Measurements from ENCODE around the gene C2orf68. TPM values are rescaled to one million over a fixed set of nuclear protein-coding genes. Genes with fewer than 3 reads are reported as not detected.
"Not testable (repeated sequence)": the region's sequence is repeated elsewhere in the genome, so short reads cannot be mapped to it uniquely, and the experiment has no call there.

The C2orf68 gene
- total RNA-seq, 1 experiment from 2014 or later, result 20.1 TPM

DNA sequence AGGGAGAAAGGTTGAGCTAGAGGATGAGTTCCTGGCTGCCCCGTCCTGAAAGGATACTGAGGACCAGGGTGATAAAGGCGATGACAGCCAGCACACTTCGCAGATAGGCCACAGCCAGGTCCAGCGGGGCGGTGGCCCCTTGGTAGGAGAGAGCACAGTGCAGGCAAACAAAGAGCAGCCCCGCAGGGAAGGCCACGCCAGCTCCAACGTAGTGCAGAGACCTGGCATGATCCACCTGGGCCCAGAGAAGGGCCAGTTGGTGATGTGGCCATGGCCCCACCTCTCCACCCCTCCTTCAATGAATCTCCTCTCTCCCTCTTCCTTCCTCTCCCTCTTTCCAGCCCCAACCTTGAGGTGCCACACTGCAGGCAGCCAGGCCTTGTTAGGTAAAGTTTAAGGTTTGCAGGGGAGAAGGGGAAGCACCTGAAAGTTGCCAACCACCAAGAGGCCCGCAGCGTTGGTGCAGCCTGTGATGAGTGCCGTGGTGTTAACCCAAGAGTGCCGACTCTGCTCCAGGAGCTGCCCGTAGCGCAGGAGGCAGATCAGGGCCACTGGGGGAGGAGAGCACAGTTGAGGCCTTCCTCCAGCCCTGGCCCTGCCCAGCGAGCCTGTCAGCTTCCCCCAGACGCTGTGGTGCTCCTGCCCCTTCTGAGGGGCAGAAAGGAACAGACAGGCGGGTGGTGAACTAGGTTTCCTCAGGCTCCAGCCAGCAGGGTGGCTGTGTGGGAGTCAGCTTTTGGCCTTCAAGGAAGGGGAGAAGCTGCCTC lies 12.2 kb downstream of the C2orf68 start:
- DNase-seq (ENCODE audit: low spot score), result no peak

- DNase-seq (ENCODE audit: low spot score), result no peak
Measured at GRCh38 chr2:85598594-85599340, 13.1 kb downstream of the C2orf68 start.

GRCh38 chr2:85597241-85597640 lies 14.6 kb downstream of the C2orf68 start:
- DNase-seq (ENCODE audit: low spot score), result no peak

- DNase-seq (ENCODE audit: low spot score), result no peak
Measured at GRCh38 chr2:85596486-85597143, 15.3 kb downstream of the C2orf68 start.

DNA sequence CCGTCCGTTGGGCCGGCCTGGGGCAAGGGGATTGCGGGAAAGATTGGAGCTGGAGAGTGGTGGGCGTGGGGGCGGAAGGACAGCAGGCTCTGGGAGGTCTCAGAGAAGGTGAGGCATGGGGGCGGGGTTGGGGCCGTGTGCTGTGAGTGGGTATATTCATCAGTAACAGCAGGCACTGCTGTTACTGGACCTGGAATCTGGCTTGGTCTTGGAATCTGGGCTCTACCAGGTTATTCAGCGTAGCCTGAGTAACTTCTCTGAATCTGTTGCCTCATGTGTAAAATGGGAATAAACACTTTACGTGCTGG lies 15.9 kb downstream of the C2orf68 start:
- DNase-seq (ENCODE audit: low spot score), result no peak

DNA sequence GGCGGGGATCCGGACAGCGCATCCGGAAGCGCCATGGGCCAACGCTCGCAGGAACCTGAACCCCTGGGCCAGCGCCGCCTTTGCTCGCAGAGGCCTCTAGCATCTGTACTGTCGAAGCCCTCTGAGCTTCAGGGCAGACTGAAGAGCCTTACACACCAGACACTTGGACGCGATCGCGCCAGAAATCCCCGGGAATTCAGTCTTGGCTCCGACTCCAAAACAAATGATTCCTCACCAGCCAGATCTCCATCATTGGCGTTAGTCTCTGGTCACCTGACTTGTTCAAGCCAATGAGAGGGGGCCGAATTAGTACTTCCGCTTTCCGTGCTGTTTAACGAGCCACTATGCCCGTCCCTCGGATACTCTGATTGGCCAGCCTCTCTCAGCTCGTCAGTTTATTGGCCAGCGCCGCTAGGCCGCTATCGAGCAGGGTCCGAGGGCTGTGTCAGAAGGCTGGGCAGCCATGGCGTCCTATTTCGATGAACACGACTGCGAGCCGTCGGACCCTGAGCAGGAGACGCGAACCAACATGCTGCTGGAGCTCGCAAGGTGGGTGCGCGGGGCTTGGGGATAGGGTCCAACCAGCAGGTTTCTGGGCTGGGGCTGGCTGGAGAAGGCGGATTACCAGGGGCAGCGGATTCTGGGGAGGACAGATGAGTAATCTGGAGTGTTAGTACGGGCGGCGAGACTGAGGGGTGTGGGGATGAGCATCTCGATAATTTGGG lies 16.4 kb downstream of the C2orf68 start, which contains the start of gene RNF181:
Gene RNF181 (plus strand): TSS at position 445 of the 725 bp plus-strand sequence. CDS start 19 bp downstream, at position 464.
- peak; percentile 97 for DNase-seq (ENCODE audit: low spot score)

- DNase-seq (ENCODE audit: low spot score), result no peak
Measured at GRCh38 chr2:85594715-85595300, 17.1 kb downstream of the C2orf68 start.

DNA sequence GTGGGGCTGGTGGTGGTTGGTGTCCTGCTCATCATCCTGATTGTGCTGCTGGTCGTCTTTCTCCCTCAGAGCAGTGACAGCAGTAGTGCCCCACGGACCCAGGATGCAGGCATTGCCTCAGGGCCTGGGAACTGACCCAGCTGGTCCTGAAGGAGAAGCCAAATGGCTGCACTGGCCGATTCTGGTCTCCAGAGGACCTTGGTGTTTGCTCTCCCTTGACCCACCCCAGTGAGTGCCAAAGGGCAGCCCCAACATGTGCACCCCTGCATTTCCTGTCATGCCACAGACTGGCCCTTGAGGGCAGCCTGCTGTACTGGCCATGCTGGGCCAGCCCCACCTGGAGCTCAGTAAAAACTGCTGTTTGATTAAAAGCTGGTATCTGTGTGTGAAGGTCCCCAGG lies 18.8 kb downstream of the C2orf68 start:
- DNase-seq (ENCODE audit: low spot score), result no peak

DNA sequence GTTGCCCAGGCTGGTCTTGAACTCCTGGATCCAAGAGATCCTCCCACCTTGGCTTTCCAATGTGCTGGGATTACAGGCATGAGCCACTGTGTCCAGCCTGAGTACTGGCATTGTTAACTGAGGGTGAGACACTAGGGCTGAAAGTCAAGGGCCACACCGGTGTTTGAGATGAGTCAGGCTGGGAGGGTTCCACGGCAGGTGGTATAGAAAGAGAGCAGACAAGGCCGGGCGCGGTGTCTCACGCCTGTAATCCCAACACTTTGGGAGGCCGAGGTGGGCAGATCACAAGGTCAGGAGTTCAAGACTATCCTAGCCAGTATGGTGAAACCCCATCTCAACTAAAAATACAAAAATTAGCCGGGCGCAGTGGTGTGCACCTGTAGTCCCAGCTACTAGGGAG lies 19.6 kb downstream of the C2orf68 start:
- DNase-seq (ENCODE audit: low spot score), result not testable (repeated sequence)

DNA sequence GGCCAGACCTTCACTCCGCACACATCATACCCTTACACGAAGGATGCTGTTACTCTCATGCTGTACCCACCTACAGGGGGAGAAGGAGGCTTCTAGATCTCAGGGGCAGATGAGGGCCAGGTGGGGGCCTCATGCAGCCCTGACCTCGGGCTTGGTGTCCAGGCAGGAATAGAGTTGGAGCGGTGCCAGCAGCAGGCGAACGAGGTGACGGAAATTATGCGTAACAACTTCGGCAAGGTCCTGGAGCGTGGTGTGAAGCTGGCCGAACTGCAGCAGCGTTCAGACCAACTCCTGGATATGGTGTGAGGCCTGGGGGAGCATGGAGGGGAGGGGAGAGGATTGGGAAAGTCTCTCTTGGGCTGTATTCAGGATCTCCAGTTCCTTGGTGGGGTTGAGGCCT lies 20.3 kb downstream of the C2orf68 start:
- no peak for DNase-seq (ENCODE audit: low spot score)

DNA sequence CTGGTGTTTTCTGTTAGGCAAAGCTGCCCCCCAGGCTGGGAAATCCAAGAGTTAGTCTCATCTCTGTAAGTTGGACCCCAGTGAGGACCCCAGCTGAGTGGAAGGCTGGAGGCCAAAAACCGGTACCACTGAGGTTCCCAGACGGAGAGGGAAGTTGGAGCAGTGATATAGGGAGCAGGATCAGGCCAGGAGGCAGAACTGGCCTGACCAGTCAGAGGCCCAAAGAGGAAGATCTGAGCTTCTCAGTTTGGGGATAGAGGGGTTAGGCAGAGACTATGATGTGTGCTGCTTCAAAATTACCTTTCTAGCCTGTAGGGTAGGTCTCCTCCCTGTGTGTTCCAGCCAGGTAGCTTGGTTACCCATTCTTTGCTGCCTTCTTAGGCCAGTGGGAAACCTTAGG lies 20.9 kb downstream of the C2orf68 start:
- DNase-seq (ENCODE audit: low spot score), result no peak

GRCh38 chr2:85589982-85590791 lies 21.7 kb downstream of the C2orf68 start:
- peak; percentile 36 for DNase-seq (ENCODE audit: low spot score)

- DNase-seq (ENCODE audit: low spot score), result no peak
Measured at GRCh38 chr2:85589181-85589580, 22.7 kb downstream of the C2orf68 start.

DNA sequence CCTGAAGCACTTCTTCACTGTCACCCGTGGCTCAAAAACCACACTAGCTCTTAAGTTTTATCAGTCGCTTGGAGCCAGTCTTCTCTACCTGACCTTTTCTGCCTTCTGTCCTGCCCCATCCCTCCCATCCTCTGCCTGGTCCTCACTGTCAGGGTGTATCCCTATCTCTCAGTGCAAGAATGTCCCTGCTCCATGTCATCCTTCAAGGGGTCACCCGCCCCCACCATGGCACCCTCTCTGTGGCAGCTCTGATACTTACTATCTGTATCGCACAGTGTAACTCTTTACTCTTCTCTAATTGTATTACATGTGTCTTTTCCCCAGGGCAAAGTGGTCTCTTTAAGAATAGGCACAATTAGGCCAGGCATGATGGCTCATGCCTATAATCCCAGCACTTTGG lies 23.2 kb downstream of the C2orf68 start:
- no peak for DNase-seq (ENCODE audit: low spot score)

DNA sequence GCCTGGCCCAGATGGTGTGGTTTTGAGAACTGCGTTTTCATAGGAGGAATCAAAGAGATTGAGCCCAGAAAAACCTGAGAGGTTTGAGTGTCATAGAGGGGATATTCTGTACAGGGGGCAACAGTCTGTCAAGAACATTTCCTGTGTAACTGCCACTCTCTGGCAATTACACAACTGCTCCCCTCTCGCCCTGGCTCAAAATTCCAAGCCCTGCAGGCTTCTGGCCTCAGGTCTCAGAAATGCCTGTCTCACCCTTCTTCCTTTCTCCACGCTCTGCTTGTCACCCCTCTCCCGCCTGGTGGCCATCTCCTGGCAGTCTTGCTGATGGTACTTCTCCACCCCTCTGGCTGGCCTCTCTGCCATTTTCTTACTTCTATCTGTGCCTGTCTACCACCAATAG lies 23.6 kb downstream of the C2orf68 start:
- DNase-seq (ENCODE audit: low spot score), result no peak

GRCh38 chr2:85585781-85586105 lies 26.1 kb downstream of the C2orf68 start:
- peak; percentile 74 for DNase-seq (ENCODE audit: low spot score)

DNA sequence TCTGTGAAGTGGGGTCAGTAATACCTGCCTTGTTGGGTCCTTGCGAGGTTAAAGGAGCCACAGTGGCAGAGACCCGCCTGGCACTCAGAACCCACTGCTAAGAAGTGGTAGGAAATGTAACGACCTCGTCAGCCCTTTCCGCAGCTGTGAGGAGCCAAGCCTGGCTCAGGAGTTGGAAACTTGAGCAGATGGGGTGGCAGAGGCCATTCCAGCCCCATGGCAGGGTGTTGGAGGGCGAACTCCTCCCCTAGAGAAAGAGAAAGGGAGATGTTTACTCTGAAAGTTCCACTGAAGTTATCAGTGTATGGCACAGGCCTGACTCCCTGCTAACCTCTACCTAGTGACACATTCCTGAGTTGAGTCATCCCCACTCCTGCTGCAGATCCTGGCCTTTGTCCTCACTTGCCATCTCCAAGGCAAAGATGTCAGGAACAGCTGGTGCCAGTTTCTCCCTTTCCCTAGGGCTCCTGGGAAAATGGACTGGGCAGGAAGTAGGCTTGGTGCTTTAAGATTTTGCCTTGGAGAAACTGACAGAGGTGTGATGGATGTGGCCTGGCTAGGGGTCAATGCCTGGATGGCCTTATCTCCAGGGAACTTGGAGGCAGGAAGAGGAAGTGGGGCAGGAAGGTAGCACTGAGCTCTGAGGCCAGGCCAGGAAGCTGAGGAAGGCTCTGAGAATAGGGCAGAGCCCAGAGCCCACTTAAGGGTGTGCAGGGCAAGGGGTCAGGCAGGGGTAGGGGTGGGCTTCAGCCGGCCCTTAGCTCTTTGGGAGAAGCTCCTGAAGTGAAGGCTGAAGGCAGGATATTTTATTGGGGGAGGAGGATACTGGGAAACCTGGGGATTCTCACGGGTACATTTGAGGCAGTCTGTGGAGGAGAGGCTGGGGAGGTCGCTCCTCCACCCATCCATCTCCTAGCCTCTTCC lies 26.7 kb downstream of the C2orf68 start:
- DNase-seq (ENCODE audit: low spot score), result peak; percentile 83

DNA sequence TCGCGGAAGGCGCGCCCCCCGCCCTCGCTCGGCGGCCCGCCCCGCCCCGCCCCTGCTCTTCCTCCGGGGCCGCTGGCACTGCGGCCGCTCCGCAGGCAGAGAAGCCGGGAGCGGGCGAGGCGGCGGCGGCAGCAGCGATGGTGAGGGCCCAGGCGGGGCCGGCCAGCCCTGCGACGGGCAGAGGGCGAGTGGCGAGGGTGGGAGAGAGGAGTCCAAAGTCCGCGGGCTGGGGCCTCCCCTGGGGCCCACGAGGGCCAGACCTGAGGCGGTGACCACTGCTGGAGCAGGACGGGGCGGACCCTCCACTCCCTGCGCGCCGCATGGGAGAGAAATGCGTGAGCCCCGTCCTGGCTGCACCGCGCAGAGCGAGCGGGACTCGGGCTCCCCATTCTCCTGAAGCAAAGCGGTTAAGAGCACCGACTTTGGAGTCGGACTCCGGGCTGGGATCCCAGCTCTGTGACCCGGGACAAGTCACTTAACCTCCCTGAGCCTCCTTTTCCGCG lies 27.5 kb downstream of the C2orf68 start, which contains the start of gene VAMP5:
Gene VAMP5 (plus strand): TSS at position 78 of the 503 bp plus-strand sequence. CDS start 60 bp downstream, at position 138.
- no peak for DNase-seq (ENCODE audit: low spot score)

GRCh38 chr2:85583667-85584353 lies 28.1 kb downstream of the C2orf68 start:
- DNase-seq (ENCODE audit: low spot score), result no peak
